Bone marrow (tissue), 2 donors: ENCODE measurements around the gene NFYA.

ENCODE experiments used
- DNase-seq, 2 donors: peaks; one replicate each; lab custom pipeline; 2025; lab: John Stamatoyannopoulos, UW

NFYA gene

GRCh38 chr6:41046084-41046483 lies 26.7 kb upstream of the NFYA start:
- DNase-seq: no peak

- no peak for DNase-seq
Measured at GRCh38 chr6:41047306-41047705, 25.5 kb upstream of the NFYA start.

DNA sequence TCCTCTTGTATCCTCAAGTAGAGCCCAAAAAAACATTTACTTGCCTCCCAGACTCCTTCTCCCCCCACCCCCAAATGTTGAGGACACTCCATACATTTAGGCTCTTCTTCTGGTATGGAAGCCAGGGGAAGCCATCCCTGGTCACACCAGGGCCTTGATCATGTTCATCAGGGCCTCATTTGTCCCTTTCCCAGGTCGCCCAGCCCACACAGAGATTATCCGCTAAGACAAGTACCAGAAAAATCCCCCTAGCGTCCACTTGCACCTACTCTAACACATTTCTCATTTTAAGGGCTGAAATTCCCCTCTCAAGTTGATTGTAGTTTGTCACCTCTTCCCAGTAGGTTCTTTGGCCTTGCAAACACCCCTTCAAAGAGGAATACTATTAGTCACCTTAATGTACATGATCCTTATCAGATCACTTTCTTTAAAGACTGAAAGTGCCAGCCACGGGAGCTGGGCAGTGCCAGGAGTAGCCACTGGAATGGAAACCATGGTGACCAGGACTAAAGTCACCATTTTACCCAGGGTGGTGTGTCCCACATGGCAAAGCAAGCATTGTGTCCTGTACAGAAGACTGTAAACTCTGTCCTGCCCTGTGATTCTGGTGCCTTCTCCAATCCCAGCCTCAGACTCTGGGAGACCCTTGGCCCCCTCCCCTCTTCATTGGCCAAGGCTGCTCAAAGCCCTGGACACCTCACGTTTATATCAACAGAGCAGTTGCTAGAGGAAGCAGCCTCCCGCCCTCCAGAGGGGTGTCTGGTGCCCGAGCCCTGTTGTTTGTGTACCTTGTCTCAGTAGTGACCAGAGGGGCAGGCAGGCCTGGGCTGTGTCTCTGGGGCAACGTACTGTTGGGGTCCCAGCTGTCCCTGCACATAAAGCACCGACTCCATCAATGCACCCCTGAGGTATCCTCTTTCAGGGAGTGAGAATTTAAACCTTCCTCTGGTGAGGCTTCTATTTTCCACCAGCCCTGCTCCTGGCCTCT lies 24.7 kb upstream of the NFYA start:
- DNase-seq: no peak

DNA sequence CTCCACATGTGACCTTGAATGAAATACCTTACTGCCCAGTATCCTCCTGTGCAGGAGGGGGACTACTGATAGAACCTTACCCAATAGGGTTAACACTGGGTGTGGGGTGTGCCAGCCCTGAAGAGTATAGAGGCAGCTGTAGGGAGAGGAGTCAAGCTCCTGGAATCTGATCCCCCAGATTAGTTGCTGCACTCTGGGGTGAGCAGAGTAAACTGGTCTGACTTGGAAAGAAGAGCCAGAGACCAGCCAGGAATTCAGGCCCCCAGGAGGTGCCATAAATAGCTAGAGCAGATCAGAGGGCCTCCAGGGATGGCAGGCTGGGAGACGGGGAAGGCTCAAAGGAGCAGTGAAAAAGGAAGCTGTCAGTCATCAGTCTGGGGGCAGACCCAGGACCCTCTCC lies 23.3 kb upstream of the NFYA start:
- no peak for DNase-seq

GRCh38 chr6:41049955-41050354 lies 22.8 kb upstream of the NFYA start:
- DNase-seq: no peak

GRCh38 chr6:41050536-41050935 lies 22.2 kb upstream of the NFYA start:
- DNase-seq: no peak

- peak in 1 of 2 donors; percentile 47 for DNase-seq
Measured at GRCh38 chr6:41051873-41052272, 20.9 kb upstream of the NFYA start.

- DNase-seq: no peak
Measured at GRCh38 chr6:41053041-41053440, 19.7 kb upstream of the NFYA start, which contains the start of gene APOBEC2. APOBEC2 (plus strand) TSS chr6:41053202; CDS start chr6:41053348, 146 bp downstream.

DNA sequence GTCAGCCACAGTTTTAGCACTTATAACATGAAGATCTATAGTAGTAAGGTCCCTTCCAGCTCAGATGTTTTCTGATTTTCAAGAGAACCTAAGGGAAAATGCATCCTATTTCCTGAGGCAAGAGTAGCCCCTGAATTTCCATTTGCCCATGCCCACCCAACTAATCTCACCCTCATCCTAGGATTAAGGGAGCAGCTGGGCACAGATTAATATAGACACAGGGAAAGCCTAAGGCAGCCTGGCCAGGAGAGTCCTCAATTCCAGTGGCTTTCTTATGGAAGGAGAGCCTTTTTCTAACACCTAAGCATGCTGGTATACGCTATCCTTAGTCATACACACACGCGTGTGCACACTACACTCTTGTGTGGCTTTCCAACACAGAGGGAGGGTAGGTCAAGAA lies 18.3 kb upstream of the NFYA start:
- no peak for DNase-seq

DNA sequence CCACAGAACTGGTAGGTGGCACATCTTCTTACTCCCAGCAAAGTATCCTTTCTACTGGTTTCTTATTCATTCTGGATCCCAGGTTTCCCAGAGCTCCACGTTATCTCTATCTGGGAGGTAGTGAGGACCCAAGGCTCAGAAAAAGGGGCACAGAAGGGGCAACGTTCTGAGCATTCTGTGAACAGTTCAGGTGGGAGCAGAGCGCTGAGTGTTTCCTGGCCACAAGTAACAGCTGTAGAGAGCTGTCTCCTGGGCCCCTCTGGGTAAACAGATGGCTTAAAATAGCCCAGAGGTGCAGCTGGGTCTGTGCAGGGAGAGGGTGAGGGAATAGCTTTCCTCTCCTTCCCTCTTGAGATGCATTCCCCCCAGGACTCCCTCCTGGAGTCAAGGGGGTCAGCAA lies 17.6 kb upstream of the NFYA start:
- DNase-seq: no peak

- no peak for DNase-seq
Measured at GRCh38 chr6:41056768-41057490, 15.8 kb upstream of the NFYA start.

GRCh38 chr6:41058783-41059181 lies 14.0 kb upstream of the NFYA start:
- DNase-seq: no peak

GRCh38 chr6:41059556-41059955 lies 13.2 kb upstream of the NFYA start:
- DNase-seq: no peak

DNA sequence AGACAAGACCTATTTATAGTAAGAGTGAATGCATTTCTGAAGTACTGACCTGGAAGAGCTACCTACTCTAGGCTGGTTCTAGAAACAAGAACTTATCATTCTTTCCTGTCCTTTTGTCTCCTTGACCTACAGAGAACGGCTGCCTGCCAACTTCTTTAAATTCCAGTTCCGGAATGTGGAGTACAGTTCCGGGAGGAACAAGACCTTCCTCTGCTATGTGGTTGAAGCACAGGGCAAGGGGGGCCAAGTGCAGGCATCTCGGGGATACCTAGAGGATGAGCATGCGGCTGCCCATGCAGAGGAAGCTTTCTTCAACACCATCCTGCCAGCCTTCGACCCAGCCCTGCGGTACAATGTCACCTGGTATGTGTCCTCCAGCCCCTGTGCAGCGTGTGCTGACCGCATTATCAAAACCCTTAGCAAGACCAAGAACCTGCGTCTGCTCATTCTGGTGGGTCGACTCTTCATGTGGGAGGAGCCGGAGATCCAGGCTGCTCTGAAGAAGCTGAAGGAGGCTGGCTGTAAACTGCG lies 11.5 kb upstream of the NFYA start:
- no peak for DNase-seq

DNA sequence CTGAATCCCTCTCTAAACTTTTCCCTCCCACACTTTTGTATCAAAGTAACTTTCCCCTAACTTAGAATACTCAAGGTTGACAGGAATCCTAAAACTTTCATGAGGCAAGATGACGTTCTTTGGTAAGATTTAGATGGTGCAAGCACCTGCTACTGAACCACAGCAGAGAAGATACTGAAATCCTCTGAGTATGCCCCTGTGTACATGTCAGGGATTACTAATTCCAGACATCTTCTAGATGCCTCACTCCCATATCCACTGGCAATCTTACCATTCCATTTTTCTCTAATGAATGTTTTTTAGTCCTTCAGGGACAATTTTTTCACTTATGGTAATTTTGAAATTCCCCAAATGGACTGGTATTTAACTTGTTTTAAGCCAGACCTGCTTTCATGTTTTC lies 10.7 kb upstream of the NFYA start:
- no peak for DNase-seq

- no peak for DNase-seq
Measured at GRCh38 chr6:41063884-41064285, 8.9 kb upstream of the NFYA start.

- DNase-seq: no peak
Measured at GRCh38 chr6:41064841-41065240, 7.9 kb upstream of the NFYA start.

DNA sequence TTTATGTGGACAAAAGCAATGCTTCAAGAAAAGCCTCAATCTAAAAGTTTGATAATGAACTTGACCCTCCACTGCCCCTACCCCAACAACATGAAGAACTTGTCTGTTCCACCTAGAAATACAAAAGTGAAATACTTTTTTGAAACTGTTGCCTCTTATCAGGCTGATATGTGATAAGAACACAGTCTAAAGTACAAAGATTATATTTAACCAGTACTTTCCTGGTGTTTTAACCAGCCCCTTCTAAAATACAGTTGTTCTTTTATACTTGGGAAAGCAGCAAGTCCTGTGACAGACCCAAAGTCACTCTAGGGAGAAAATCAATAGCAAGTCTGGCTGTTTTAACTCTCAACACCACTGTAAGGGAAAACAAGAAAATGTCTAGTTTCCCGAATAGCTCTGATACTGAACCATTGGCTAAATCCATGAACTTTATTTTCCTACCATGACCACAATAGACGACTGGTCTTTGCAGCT lies 7.2 kb upstream of the NFYA start:
- DNase-seq: no peak

DNA sequence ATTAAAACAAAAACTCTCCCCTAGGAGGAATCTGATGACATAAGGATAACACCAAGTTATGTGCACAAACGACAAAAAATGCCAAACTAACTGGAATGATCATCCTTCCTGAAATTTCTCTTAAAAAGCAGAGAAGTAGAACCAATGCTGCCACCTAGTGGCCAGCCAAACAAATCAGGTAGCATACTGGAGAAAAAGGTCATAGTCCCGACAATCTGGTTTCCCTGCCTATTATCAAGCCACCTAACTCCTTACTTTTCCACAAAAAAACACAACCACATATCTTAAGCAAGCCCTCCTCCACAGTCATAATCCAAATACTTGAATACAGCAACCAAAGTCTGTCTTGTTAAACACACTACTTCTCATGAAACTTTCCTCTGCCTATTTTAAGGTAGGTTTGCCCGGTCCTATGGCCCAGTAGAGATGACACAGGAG lies 5.9 kb upstream of the NFYA start:
- peak; percentile 11 to 76 for DNase-seq

DNA sequence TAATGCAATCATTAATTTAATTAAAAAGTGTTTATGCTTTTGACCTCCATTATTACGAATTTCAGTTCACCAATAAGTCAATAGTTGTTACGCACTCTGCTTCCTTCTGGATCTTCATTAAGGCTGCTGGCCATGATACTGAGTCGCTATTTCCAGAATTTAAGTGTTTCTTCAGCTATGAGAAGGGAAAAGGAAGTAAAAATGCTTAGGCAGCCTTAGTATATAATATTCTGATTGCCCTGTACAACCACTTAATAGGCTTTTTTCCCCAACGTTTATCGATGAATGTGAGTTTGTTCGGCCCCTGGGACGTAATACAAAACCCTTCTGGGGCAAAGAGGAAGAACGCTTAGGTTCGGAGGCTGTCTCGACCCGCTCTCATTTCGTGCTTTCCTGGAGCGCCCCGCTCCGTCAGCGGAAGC lies 1.3 kb upstream of the NFYA start:
- DNase-seq: no peak

- peak; percentile 100 for DNase-seq
Measured at GRCh38 chr6:41071923-41072835, 595 bp upstream of the NFYA start, which contains the start of gene OARD1. OARD1 (minus strand) TSS chr6:41072356; CDS start chr6:41071634, 722 bp downstream.
